ENCODE measurements around the gene VWA3A.
"Not testable (repeated sequence)": the region's sequence is repeated elsewhere in the genome, so short reads cannot be mapped to it uniquely, and the experiment has no call there.

Gene VWA3A

DNA sequence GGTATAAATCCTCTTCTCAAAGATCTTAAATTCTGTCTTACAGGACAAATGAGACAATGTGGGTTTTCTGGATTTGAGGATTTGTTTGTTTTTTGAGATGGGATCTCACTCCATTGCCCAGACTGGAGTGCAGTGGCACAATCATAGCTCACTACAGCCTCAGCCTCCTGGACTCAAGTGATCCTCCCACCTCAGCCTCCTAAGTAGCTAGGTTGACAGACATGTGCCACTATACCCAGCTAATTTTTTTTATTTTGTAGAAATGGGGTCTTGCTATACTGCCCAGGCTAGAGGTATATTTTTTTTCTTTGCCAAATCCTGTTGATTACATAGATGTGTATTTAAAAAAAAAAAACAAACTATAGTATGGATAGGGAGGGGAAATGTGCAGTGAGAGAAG lies 38.2 kb downstream of the VWA3A start:
- DNase-seq (ENCODE audit: low read depth, low spot score), result no peak

DNA sequence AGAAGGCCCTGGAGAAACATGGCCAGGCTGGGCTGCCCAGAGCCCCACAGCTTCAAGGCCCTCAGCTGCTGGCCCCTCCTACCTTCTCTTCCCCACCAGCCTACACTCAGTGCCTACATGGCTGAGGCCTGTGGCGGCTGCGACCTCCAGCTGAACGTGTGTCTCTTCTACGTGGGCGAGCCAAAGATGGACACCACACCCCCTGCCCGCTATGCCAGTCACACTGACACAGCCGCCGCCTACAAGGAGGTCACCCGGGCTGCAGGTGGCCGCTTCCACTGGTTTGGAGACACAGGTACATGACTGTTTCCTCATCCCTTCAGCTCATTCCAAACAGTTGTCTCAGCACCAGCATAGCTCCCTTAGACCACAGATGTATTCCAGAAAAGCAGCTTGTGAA lies 40.5 kb downstream of the VWA3A start:
- no peak for DNase-seq (ENCODE audit: low read depth, low spot score)

DNA sequence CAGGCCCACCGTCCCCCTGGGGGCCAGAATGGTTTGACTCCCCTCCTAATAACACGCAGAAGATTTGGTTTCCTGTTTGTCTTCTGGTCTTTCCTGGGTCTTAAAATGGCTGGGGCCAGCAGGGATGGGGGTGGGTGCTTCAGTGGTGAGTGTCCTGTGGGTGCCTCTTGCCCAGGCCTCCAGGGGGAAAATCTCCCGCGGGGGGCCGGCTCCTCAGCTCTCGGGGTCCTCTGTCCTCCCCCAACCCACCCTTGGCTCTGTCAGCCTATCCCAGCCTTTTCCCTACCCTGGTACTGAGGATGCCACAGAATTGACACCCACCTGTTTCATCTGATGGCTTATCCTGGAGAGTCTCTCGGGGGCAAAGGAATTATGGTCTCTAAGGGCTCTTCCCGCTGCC lies 46.1 kb downstream of the VWA3A start:
- no peak for DNase-seq (ENCODE audit: low read depth, low spot score)

GRCh38 chr16:22139008-22139407 lies 46.7 kb downstream of the VWA3A start:
- no peak for DNase-seq (ENCODE audit: low read depth, low spot score)

GRCh38 chr16:22139732-22140131 lies 47.4 kb downstream of the VWA3A start:
- no peak for DNase-seq (ENCODE audit: low read depth, low spot score)

DNA sequence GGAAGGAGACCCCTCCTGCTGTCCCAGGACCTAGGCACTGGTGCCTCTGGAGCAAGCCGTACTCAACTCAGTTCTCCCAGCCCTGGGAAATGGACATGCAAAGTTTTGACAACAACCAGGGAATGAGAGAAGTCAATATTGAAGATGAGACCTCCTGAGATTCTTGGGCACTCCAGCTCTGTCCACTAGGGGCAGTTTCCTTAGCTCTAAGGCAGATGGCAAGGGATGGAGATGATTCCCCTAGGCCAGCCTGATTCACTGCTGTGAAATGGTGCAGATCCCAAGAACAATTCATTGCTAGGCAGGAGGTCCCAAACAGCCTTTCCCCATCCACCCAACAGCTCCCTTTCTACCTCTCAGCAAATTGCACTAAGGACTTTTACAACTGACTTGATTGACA lies 49.4 kb downstream of the VWA3A start:
- no peak for DNase-seq (ENCODE audit: low read depth, low spot score)

- DNase-seq (ENCODE audit: low read depth, low spot score), result no peak
Measured at GRCh38 chr16:22144520-22144919, 52.2 kb downstream of the VWA3A start.

GRCh38 chr16:22147853-22148252 lies 55.5 kb downstream of the VWA3A start:
- no peak for DNase-seq (ENCODE audit: low read depth, low spot score)

DNA sequence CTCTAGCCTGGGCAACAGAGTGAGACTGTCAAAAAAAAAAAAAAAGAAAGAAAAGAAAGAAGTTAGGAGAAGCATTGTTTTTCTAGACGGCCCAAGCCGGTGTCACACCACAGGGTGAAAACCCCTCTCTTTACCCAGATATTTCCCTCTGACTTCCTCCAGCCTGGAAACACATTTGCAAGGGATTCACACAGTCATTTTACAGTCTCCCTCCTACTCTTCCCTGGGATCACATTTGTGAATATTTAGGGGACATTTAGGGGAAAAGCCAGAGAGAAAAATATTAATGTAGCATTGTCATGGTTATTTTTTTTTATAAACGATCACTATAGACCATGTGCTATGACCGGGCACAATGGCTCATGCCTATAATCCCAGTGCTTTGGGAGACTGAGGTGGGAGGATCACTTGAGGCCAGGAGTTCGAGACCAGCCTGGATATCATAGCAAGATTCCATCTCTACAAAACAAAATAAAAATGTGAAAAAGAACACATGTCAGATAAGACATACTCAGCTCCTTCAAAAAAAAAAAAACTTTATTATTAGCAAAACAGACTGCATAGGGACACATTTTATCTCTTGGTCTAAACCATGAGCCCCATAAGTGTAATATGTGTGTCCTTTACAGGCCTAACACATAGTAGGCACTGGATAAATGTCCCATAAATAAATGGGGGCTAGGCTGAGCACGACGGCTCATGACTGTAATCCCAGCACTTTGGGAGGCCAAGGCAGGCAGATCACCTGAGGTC lies 59.1 kb downstream of the VWA3A start:
- no peak for DNase-seq (ENCODE audit: low read depth, low spot score)

- DNase-seq (ENCODE audit: low read depth, low spot score), result no peak
Measured at GRCh38 chr16:22152316-22152715, 60.0 kb downstream of the VWA3A start.

DNA sequence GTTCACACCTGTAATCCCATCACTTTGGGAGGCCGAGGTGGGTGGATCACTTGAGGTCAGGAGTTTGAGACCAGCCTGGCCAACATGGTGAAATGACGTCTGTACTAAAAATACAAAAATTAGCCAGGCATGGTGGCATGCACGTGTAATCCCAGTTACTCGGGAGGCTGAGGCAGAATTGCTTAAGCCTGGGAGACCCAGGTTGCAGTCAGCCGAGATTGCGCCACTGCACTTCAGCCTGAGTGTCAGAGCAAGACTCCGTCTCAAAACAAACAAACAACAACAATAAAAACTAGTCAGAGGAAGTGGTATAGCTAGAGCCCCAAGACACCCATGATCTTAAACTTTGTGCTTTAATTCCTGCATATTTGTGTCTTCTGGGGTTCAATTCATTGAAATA lies 60.7 kb downstream of the VWA3A start:
- DNase-seq (ENCODE audit: low read depth, low spot score), result not testable (repeated sequence)

- DNase-seq (ENCODE audit: low read depth, low spot score), result no peak
Measured at GRCh38 chr16:22161401-22161800, 69.1 kb downstream of the VWA3A start.

GRCh38 chr16:22161999-22162655 lies 69.8 kb downstream of the VWA3A start, which contains the start of gene SDR42E2:
Gene SDR42E2, plus strand, starts transcription at chr16:22162506. Its CDS starts 3,077 bp downstream, at chr16:22165583.
- peak; percentile 3 for DNase-seq (ENCODE audit: low read depth, low spot score)

DNA sequence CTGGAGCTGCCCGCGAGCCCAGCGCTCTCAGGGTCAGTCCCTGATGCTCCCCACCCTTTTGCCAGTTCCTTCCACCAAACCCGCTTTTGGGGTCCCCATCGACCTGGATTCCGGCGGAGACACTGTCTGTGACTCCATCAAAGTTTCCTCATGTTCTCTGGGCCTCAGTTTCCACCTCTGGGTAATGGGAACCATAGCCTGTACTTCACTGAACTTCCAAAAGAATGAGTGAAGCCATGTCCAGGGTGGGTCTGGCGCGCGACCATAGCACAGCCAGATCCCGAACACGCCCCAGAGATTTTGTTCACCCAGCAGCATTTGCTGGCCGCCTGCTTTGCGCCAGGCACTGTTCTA lies 70.3 kb downstream of the VWA3A start:
- no peak for DNase-seq (ENCODE audit: low read depth, low spot score)

- no peak for DNase-seq (ENCODE audit: low read depth, low spot score)
Measured at GRCh38 chr16:22163806-22164205, 71.5 kb downstream of the VWA3A start.

- no peak for DNase-seq (ENCODE audit: low read depth, low spot score)
Measured at GRCh38 chr16:22164482-22164881, 72.1 kb downstream of the VWA3A start.

GRCh38 chr16:22165508-22166285 lies 73.4 kb downstream of the VWA3A start:
- no peak for DNase-seq (ENCODE audit: low read depth, low spot score)

- no peak for DNase-seq (ENCODE audit: low read depth, low spot score)
Measured at GRCh38 chr16:22171953-22172352, 79.6 kb downstream of the VWA3A start.

DNA sequence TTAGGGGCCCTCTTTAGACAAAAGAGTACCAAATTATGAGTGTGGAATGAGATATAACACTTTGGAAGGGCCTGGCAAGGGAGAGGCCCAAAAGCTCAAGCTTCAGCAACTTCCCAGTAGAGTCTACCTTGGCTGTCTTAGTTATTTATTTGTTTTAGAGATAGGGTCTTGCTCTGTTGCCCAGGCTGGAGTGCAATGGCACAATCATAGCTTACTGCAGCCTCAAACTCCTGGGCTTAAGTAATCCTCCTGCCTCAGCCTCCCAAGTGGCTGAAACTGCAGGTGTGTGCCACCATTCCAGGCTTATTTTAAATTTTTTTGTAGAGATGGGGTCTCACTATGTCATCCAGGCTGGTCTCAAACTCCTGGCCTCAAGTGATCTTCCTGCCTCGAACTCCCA lies 80.3 kb downstream of the VWA3A start:
- DNase-seq (ENCODE audit: low read depth, low spot score), result not testable (repeated sequence)

- DNase-seq (ENCODE audit: low read depth, low spot score), result no peak
Measured at GRCh38 chr16:22174642-22175041, 82.3 kb downstream of the VWA3A start.

DNA sequence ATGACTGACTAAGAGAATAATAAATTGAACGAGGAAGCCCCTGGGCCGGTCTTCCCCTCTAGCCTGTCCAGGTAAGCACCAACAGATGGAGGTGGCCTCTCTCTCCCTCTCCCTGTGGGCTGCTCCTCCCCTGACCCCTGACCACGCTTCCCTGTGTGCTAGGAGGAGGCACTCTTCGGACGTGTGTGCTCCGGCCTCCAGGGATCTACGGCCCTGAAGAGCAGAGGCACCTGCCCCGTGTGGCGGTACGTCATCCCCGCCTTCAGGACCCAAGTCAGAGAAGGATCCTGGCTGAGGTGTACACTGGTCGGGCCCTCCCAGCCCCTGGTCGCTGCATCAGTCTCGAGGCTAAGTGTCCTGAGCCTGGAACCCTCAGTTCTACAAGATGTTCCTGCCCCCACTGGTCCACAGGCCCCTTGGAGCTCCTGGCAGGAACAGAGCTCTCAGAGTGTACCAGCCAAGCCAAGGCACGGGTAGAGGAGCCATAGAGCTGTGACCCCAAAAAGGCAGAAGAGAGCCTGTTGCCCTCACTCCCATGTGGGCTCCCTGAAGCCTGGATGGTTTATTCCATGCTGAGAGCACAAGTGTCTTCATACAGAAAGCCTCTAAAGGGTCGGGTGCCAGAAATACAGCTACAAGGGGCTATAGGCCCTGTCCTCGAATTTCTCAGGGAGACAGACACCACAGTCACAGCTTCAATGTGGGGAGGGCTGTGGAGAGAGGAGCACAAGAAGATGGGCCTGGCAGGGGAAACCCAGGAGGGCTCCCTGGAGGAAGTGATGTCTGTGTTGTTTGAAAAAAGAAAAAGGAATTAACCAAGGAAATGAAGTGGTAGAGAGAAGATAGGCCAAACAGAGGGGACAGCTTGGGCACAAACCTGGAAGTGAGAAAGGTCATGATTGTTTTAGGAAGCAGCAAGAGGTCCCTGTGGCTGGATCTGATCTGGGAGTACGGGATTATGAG lies 85.9 kb downstream of the VWA3A start:
- no peak for DNase-seq (ENCODE audit: low read depth, low spot score)

Data from activated naive CD8-positive, alpha-beta T cell treated with anti-CD3 and anti-CD28 coated beads, Interleukin-2, amount 50 U/mL, for 16 hours (primary cell).